ENCODE measurements around the gene SIM2.

GRCh38 chr21:36697060-36697850 is 1.7 kb upstream of the SIM2 start:
- TF ChIP-seq SRF (IDR thresholded peaks at IDR 0.05; ENCODE audit: low read depth) (no peak), POLR2AphosphoS5 (IDR thresholded peaks at IDR 0.05; ENCODE audit: low read depth, low read length) (no peak), JUND (IDR thresholded peaks at IDR 0.05) (no peak), CTCF (IDR thresholded peaks at IDR 0.05 in 2 of 3, conservative IDR thresholded peaks at IDR 0.05 in 1 of 3; ENCODE audit: borderline replicate concordance in 1 of 3, insufficient read depth in 1 of 3, low read depth in 2 of 3, low read length in 2 of 3) (no peak), SP1 (IDR thresholded peaks at IDR 0.05; ENCODE audit: low read depth) (no peak), EGR1 (IDR thresholded peaks at IDR 0.05; ENCODE audit: low read depth) (no peak)
